GM19438 (cell line): ENCODE measurements around the gene PRKAB1.
"Not testable (repeated sequence)": the region's sequence is repeated elsewhere in the genome, so short reads cannot be mapped to it uniquely, and the experiment has no call there.

Experiments used
- ATAC-seq: cut with Tn5 transposase; IDR thresholded peaks from one replicate; pipeline ENCODE4 v1.9.1; 2021; ENCODE audit warnings: low read depth; ENCODE audit not compliant: unreplicated experiment

PRKAB1 gene, protein sequence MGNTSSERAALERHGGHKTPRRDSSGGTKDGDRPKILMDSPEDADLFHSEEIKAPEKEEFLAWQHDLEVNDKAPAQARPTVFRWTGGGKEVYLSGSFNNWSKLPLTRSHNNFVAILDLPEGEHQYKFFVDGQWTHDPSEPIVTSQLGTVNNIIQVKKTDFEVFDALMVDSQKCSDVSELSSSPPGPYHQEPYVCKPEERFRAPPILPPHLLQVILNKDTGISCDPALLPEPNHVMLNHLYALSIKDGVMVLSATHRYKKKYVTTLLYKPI

DNA sequence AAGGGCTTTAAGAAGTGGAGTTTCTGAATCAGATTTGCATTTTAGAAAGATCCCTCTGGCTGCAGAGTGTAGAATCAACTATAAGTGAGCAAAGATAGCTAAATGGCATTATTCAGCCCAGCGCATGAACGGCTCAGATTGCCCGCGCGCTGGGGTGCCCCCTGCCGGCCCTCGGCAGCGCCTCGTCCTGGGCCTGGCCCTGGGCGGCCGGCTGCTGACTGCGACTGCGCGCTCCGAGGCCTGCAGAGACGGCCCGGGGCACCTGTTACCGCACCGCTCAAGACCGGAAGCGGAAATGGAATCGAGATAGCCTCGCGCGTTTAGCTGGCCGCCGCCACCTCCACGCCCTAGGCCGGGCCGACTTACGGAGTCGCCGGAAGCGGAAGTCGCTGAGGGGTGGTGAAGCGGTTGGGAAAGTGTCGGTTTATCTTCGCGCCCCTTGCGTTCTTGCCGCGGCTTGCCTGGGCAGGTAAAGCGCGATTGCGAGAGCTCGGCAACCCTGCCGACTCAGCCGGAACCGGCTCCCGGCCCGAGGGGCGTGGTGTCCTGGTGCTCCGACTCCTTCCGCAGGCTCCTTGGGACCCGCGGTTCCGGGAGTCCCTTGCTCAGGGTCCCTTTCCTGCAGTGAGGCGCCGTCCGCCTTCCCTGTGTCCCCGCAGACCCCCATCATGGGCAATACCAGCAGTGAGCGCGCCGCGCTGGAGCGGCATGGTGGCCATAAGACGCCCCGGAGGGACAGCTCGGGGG, at the start of gene PRKAB1:
Gene PRKAB1, plus strand, starts transcription at position 557 of the 747 bp plus-strand sequence. Its CDS starts 112 bp downstream, at position 669.
- ATAC-seq, result peak; percentile 95

DNA sequence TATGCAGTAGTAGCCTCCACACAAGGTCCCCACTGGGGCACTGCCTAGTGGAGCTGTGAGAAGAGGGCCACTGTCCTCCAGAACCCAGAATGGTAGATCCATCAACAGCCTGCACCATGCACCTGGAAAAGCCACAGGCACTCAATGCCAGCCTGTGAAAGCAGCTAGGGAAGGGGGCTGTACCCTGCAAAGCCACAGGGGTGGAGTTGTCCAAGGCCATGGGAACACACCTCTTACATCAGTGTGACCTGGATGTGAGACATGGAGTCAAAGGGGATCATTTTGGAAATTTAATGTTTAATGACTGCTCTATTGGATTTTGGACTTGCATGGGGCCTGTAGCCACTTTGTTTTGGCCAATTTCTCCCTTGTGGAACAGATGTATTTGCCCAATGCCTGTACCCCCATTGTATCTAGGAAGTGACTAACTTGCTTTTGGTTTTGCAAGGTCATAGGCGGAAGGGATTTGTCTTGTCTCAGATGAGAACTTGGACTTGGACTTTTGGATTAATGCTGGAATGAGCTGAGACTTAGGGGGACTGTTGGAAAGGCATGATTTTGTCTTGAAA, 49.5 kb upstream of the PRKAB1 start:
- ATAC-seq, result not testable (repeated sequence)

DNA sequence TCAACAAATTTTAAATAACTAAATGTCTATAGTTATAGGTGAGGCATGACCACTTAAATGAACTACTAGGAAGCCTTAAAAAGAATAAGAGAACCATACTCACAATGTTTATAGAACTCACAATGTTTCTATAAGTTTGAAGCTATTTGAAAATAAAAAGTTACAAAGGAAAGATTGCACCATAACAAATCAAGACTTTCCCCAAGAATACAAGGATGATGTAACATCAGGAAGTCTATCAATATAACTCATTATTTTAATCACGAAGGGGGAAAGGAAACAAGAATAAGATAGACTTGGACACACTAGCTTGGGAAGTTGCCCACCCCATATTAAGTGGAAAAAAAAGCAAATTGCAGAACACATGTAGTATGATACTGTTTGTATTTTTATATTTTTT, 47.4 kb upstream of the PRKAB1 start:
- ATAC-seq, result no peak

DNA sequence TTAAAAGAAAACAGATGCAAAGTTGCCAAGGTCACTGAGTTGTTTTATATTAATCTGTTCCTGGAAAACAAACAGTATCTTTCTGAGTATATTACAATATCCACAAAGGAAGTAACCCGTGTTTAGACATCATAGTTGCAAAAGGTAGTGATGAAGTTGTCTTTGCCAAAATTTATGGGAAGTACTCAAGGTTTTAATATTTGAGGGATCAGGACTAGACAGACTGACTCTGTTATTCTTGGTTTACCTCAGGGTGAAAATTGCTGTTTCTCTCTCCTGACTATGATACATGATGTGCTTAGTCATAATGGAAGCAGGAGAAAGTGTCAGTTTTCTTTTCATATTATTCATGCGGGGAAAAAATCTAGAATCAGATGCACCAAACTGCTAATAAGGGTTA, 46.1 kb upstream of the PRKAB1 start:
- no peak for ATAC-seq

DNA sequence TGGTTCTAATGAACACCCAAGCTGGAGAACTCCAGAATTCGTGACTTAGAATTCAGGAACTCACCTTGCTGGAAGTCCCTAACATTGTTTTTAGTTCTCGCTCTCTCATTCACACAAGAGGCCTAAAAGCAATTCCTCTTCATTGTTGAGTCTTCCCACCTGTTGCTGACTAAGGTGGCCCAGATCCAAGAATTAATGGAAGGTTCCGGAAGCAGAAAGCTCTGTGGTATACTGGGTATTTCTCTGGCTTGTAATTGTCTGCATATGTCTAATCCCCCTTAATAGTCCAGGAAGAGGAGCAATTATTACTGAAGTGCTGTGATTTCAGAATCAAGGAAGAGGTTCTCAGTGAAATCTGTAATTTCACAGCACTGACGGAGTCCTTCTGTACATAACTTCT, 43.0 kb upstream of the PRKAB1 start:
- no peak for ATAC-seq

DNA sequence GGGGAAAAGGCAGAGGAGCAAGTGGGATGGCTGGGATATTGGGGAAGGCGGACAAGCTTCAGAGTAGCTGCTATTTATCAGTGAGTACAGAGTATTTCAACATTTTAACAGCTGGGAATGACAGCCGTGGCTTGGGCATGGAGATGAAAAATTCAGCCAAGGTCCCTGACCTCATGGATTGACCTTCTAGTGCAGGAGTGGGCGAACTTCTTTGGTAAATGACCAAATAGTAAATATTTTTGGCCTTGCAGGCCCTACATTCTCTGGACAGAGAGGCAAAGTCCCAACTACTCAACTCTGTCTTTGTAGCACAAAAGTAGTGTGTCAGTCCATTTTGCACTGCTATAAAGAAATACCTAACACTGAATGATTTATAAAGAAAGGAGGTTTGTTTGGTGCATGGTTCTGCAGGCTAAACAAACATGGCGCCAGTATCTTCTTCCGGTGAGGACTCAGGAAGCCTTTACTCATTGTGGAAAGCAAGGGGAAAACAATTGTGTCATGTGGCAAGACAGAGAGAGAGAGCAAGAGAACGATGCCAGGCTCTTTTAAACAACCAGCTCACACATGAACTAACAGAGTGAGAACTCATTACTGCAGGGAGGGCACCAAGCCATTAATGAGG, 40.8 kb upstream of the PRKAB1 start:
- ATAC-seq, result no peak

DNA sequence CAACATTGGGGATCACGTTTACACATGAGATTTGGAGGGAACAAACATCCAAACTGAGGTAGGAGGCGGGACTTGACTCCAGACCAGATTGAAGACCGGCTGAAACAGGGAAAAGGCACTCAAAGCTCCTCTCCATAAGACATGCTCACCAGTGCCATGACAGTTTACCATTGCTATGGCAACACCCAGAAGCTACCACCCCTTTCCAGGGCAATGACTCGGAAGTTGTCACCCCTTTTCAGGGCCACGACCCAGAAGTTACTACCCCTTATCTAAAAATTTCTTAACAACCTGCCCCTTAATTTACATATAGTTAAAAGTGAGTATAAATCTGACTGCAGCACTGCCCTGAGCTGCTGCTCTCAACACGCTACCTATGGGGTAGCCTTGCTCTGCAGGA, 40.2 kb upstream of the PRKAB1 start:
- no peak for ATAC-seq

DNA sequence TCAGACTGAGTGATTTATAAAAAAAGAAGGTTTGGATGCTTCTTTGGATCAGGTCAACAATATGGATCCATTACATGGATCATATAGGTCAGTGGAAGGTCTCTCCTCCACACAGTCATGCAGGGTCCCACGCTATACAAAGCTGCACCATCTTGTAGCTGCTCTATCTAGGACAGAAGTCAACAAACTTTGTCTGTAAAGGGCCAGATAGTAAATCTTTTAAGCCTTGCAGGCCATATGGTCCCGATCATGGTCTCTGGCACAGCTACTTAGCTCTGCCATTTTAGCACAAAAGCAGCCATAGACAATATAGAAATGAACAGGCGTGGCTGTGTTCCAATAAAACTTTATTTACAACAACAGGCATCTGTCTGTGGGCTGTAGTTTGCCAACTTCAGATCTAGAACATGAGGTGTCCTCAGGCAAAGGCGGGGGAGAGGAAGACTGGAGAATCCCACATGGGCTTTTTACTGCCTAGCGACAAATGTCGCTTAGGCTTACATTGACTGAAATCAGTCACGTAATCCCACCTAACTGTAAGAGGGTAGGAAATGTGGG, 37.6 kb upstream of the PRKAB1 start:
- ATAC-seq, result no peak

DNA sequence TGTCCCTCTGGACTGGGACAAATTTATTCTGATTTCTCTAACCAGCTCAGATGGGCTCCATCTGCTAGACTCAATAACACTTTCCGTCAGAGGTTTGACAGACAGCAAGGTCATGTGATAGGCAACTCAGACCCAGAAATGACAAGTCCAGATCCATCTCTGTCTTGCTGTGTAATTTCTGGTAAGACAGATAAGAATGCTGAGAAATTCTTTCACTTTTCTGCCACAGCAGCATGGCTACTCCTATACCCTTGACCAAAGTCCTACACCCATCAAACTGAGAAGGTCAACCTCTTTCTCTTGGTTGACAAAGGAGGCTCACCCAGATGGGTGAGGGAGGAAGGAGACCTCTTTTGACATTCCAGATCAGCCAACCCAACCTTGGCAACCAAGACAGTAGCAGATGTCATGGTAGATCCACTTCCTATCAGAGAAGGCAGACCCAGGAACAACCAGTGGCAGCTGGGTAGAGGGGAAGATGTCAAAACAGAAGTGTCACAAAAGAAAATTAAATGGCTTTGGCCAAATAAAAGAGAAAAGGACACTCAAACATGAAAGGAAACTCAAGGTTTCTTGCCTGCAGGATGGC, 36.9 kb upstream of the PRKAB1 start:
- ATAC-seq, result no peak

DNA sequence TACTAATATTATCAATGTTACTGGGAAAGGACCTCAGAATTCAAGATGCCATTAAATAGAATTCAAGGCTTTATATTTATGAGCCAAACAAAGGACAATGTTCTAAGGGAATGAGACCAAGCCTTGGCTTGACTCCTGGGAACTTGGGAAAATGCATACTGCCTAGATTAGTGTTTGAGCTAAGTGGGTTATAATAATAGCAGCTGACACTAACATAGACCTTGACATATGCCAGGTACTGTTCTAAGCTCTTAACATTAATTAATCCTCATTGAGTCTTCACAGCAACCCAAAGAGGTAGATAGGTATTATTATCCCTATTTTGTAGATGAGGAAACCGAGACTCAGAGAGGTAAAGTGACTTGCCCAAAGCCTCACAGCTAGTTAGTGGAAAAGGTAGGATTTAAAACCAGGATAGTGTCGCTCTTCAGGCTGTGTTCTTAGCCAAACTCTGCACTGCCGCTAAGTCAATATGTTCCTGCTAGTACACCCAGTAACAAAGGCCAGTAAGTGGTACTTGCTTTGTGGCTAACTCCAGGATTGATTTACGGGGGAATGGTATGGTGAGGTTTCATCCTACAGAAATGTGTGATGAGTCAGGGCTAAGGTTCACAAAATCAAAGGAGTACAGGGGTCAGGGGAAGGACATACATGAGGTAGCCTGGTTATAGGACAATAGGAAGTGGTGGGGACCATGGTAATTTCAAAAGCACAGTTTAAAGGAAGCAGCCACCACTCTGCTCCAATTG, 35.8 kb upstream of the PRKAB1 start:
- ATAC-seq, result no peak

DNA sequence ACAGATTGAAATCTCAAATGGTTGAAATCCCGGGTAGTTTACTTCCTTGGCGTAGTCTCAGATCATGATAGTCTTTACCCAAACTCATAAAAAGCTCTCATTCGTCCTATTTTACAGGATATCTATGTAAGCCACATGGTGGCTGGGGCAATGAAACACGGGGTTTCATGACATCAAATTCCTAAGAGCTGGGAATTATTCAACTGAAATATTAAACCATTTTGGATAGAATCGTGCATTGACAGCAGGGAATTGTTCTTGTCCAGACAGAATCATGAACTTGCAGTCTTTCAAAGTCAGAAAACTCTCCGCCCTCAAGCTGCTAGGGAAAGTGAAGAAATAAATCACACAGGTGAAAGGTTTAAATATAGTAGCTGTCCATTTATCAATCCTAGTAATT, 33.2 kb upstream of the PRKAB1 start:
- no peak for ATAC-seq

DNA sequence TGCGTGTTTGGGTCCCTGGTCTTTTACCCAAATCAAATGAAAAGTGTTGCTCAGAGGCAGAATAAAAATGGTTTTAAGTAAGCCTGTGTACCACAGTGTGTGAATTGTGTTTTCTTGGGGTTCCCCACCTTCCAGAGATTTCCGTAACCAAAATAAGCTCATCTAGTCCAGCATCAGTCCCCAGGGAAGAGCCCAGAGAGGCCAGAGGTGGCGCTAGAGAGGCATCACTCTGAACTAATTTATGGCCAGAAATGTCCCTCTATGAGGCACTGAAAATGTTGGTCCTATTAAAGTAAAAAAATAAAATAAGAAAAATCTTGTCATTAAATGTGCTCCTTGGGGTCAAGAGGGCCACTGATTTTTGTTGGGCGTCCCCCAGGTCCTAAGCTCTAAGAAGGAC, 24.9 kb upstream of the PRKAB1 start:
- ATAC-seq, result no peak

DNA sequence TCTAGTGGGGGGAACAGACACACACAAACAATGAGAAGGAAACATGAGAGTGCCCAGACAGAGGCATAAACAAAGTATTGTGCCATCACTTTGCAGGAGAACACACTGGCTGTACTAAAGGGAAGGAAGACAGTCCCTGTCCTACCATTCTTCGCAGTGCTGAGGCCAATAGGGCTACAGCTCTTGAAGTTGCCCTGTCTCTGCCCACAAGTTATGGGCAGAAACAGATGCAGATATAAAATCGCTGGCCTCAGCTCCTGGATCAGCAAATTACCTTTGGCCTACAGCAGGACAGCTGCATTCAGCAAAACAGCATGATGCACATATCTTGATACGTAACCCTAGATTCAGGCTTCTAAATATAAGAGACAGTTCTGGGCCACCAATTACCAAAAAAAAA, 23.0 kb upstream of the PRKAB1 start:
- no peak for ATAC-seq

DNA sequence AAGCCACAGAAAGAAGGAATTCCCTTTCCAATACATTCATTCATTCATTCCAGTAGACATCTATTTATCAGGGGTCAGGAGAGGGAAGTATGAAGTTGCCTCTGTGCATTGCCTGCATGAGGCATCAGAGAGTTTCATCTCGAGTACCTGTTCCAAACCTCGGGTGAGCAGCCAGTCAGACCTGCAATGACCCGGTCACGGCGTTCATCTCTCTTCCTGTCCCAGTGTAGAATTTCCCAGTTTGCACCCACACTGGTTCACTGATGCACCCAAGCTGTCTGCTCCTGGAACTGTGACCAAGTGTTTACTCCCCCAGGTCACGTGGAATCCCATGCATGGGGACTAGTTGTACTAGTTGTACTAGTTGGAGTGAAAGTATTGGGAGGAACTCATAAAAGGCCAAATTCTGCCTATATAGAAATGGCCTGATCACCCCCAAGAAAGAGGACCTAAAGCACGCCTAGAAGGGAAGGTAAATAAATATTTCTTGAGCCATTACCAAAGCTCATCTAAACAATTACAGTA, 22.3 kb upstream of the PRKAB1 start:
- ATAC-seq, result no peak

DNA sequence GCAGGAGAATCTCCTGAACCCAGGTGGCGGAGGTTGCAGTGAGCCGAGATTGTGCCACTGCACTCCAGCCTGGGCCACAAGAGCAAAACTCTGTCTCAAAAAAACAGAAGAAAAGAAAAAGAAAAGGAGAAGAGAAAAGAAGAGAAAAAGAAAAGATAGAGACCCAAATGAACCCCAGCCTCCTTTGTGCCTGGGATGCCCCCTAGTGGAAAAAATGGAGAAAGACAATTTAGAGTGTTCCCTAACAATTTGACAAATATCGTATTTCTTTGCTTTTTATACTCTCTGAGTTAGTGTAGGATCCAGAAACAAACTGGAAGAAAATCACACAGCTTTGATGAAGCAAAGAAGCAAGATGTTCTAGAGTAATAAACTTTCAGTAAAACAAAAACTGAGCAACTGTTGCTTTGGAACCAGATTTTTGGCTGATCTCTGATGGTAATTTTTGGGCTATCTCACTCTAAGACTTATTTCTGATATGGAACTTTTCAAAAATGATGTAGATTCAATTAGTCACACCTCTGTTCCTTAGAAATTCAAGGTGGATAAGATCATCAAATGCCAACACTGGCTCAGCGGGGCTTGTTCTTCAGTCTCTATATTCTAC, 18.6 kb upstream of the PRKAB1 start:
- no peak for ATAC-seq

DNA sequence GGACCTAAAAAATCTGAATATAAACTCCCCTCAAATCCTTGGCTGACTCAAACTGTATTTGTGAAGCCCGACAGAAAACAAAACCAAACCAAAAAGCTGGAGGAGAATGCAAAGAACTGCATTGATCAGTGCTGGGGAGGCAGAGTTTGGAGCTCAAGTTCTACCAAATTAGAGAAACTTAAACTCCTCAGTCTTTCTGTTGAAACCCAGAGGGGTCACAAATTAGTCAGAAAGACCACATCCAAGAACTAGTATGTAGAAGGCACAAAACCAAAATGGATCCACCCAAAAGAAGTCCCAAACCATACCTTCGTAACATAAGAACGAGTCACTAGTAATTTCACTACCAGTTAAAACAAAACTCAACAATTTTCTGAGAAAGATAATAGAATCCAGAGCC, 15.3 kb upstream of the PRKAB1 start:
- ATAC-seq, result no peak

DNA sequence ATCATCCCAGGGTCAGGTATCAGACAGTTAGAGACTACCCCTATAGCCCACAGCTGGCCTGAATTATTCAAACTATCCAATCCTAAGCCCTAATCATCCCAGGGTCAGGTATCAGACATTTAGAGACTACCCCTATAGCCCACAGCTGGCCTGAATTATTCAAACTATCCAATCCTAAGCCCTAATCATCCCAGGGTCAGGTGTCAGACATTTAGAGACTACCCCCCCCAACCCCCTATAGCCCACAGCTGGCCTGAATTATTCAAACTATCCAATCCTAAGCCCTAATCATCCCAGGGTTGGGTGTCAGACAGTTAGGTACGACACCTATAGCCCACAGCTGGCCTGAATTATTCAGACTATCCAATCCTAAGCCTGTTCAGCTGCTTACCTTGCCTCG, 10.9 kb upstream of the PRKAB1 start:
- ATAC-seq, result not testable (repeated sequence)

DNA sequence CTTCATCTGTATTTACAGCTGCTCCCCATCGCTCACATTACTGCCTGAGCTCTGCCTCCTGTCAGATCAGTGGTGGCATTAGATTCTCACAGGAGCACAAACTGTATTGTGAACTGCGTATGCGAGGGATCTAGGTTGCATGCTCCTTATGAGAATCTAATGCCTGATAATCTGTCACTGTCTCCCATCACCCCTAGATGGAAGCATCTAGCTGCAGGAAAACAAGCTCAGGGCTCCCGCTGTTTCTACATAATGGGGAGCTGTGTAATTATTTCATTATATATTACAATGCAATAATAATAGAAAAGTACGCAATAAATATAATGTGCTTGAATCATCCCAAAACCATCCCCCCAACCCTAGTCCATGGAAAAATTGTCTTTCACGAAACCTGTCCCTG, 9.8 kb upstream of the PRKAB1 start:
- not testable (repeated sequence) for ATAC-seq

DNA sequence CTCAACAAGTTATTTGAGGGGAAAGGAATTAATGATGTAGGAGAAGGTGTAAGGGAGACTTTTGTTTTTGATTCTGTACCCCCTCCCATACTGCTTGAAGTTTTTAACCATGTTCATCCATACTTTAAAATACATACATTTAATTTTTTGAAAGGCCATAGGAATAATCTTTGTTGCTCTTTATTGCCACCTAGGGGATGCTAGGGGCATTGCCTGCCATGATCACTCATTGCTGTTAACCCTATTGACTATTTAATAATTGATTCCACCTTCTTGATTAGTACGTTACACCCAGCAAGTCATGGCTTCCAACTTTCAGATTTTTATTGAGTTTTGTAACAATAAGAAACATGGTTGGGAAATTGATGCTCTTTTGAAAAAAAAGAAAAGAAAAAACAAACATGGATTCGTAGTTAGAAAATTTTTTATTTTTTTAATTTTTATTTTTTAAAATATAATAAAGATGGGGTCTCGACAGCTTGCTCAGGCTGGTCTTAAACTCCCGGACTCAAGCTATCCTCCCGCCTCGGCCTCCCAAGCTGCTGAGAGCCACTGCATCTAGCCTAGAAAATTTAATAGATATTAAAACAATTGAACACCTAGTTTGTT, 8.5 kb upstream of the PRKAB1 start:
- no peak for ATAC-seq
